Esophagus muscularis mucosa (tissue), 4 donors: Measurements from ENCODE around the gene GPBAR1. TPM values are rescaled to one million over a fixed set of nuclear protein-coding genes. Genes with fewer than 3 reads are reported as not detected.
"Not testable (repeated sequence)": the region's sequence is repeated elsewhere in the genome, so short reads cannot be mapped to it uniquely, and the experiment has no call there.

ENCODE experiments used
- DNase-seq: peaks from one replicate; pipeline ENCODE4 v3.0.0-alpha.2; 2017; ENCODE audit errors: extremely low spot score
- H3K27ac ChIP-seq, 4 donors: fragments of 200-600 bp; sonication (generic); replicated peaks in 1 of 4; 1 replicate in 3 of 4; 2 replicates in 1 of 4; pipeline ENCODE4 v1.5.1; 2016 to 2019; ENCODE audit warnings: mild to moderate bottlenecking in 1 of 4
- H3K27me3 ChIP-seq, 4 donors: fragments of 200-600 bp; sonication (generic); one replicate each; pipeline versions ENCODE4 v1.5.1 to v1.6.0; 2016 to 2019
- H3K36me3 ChIP-seq, 4 donors: fragments of 200-600 bp; sonication (generic); one replicate each; pipeline ENCODE4 v1.5.1; 2016 to 2019
- H3K4me1 ChIP-seq, 4 donors: fragments of 200-600 bp; sonication (generic); one replicate each; pipeline ENCODE4 v1.5.1; 2016 to 2019
- H3K4me3 ChIP-seq, 4 donors: fragments of 200-600 bp; sonication (generic); 1 replicate in 2 of 4; 2 replicates in 2 of 4; pipeline ENCODE4 v1.5.1; 2016 to 2019; ENCODE audit warnings: mild to moderate bottlenecking in 4 of 4, moderate library complexity in 1 of 4
- H3K9me3 ChIP-seq, 4 donors: fragments of 200-600 bp; sonication (generic); 1 replicate in 3 of 4; 2 replicates in 1 of 4; pipeline ENCODE4 v1.5.1; 2016 to 2019
- EP300 ChIP-seq: sonication (generic); formaldehyde crosslinking; IDR thresholded peaks from one replicate; pipeline ENCODE4 v1.6.1; 2017; ENCODE audit warnings: antibody characterized with exemption
- POLR2A ChIP-seq: fragments of 450-650 bp; IDR thresholded peaks from one replicate; pipeline ENCODE4 v1.6.1; 2017; ENCODE audit warnings: antibody characterized with exemption, moderate library complexity, mild to moderate bottlenecking, low read depth
- POLR2AphosphoS5 ChIP-seq, 2 donors: sonication (generic); formaldehyde crosslinking; IDR thresholded peaks; one replicate each; pipeline ENCODE4 v1.6.1; 2017; ENCODE audit warnings: antibody characterized with exemption in 2 of 2
- WGBS: methylation state at CpG from one replicate; pipeline ENCODE4 v1.1.5; 2018; 5-methylcytosine and 5-hydroxymethylcytosine counted together
- intact Hi-C: fragments of 100-400 bp; cut with DNase I; formaldehyde crosslinking; loops from one replicate; pipeline ENCODE4 v1.15.1; 2023
- total RNA-seq, 4 donors: library from RNA; depleted of rRNA; stranded (reverse); fragments of >200 nt; gene quantifications; one replicate each; pipeline versions ENCODE4 v1.1.0 to v1.2.1, GENCODE V29; 2016
- TF ChIP-seq, protein P1 (sequence below), 3 experiments: fragments of 200-600 bp in 2 of 3; fragments of 450-650 bp in 1 of 3; sonication (generic) in 2 of 3; IDR thresholded peaks; one replicate each; pipeline ENCODE4 v1.5.1; 2017 to 2019; ENCODE audit warnings: antibody characterized with exemption in 3 of 3, mild to moderate bottlenecking in 2 of 3, moderate library complexity in 1 of 3

The GPBAR1 gene
- total RNA-seq, 4 donors from 2014 or later, result 0.42 to 4.5 (median 3.9) TPM

DNA sequence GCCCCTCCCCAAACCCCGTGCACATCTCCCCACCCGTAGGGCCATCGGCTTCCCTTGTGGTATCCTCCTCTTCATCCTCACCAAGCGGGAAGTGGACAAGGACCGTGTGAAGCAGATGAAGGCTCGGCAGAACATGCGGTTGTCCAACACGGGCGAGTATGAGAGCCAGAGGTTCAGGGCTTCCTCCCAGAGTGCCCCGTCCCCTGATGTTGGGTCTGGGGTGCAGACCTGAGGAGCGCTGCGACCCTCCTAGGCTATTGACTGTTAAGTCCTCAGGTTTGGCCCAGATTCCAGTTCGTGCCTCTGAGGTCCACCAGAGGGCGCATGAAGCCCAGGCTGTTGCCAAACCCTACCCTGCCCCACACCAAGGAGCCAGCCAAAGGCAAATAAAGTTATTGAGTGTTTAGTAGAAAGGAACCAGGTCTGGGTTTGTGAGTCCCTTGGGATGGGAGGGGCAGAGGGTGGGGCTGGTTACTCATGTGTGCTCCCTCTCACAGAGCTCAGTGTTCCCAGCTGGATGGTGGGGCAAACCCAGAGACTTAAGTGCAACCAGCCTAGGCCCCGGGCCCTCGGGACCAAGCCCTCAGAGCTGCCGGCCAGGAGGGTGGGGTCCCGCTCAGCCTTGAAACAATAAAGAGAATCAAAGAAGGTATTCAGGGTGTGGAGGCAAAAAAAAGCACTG lies 11.9 kb downstream of the GPBAR1 start:
- intact Hi-C loops, result loop anchor here (5.0 kb wide), 1 partner anchor 125 kb away; the partner anchor contains the start of gene CTDSP1
- H3K27me3 ChIP-seq, result no peaks in the 10 kb centered on the region
- peak; percentile 97 for DNase-seq
- peak overlapping the region; percentile 73 to 79 (median 76) for H3K27ac ChIP-seq
- peak overlapping the region in 3 of 4 donors; percentile 7 to 94 (median 25) for H3K4me3 ChIP-seq
- H3K4me1 ChIP-seq, result peaks cover 47 to 72% (median 51%) of the 10 kb centered on the region in 4 donors
- H3K36me3 ChIP-seq, result peaks cover 42 to 55% (median 47%) of the 10 kb centered on the region in 4 donors
- 21% methylated on average over 16 of the region's 18 CpGs for WGBS
- H3K9me3 ChIP-seq, result no peaks in the 10 kb centered on the region
- TF ChIP-seq EP300 (no peak), POLR2AphosphoS5 (IDR thresholded peaks at IDR 0.05) (peak; percentile 83 to 84)
- TF ChIP-seq, protein P1, sequence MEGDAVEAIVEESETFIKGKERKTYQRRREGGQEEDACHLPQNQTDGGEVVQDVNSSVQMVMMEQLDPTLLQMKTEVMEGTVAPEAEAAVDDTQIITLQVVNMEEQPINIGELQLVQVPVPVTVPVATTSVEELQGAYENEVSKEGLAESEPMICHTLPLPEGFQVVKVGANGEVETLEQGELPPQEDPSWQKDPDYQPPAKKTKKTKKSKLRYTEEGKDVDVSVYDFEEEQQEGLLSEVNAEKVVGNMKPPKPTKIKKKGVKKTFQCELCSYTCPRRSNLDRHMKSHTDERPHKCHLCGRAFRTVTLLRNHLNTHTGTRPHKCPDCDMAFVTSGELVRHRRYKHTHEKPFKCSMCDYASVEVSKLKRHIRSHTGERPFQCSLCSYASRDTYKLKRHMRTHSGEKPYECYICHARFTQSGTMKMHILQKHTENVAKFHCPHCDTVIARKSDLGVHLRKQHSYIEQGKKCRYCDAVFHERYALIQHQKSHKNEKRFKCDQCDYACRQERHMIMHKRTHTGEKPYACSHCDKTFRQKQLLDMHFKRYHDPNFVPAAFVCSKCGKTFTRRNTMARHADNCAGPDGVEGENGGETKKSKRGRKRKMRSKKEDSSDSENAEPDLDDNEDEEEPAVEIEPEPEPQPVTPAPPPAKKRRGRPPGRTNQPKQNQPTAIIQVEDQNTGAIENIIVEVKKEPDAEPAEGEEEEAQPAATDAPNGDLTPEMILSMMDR (IDR thresholded peaks at IDR 0.05), result peak; percentile 91 to 94 (median 91)

DNA sequence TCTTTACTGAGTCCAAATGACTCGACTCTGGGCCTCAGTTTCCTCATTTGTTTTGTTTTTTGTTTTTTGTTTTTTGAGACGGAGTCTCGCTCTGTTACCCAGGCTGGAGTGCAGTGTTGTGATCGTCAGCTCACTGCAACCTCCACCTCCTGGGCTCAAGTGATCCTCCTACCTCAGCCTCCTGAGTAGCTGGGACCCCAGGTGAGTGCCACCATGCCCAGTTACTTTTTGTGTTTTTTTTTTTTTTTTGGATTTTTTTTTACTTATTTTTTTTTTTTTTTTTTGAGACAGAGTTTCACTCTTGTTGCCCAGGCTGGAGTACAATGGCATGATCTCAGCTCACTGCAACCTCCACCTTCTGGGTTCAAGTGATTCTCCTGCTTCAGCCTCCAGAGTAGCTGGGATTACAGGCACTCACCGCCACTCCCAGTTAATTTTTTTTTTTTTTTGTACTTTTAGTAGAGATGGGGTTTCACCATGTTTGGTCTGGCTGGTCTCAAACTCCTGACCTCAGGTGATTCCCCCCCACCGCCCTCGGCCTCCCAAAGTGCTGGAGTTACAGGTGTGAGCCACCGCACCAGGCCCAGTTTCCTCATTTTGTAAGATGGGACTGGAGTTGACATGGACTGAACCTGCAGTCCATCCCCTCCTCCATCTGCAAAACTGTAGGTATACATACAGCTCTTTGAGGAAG lies 12.5 kb downstream of the GPBAR1 start:
- peaks cover 49 to 55% (median 49%) of the 10 kb centered on the region in 4 donors for H3K36me3 ChIP-seq
- H3K27ac ChIP-seq, result peak overlapping the region; percentile 73 to 79 (median 76)
- not testable (repeated sequence) for H3K9me3 ChIP-seq, H3K27me3 ChIP-seq, DNase-seq
- intact Hi-C loops, result loop anchor here (5.0 kb wide), 1 partner anchor 124 kb away; the partner anchor contains the start of gene CTDSP1
- WGBS, result 85% methylated on average over 8 of the region's 8 CpGs
- H3K4me1 ChIP-seq, result peaks cover 40 to 65% (median 45%) of the 10 kb centered on the region in 4 donors
- peak overlapping the region in 1 of 4 donors; percentile 7 for H3K4me3 ChIP-seq

DNA sequence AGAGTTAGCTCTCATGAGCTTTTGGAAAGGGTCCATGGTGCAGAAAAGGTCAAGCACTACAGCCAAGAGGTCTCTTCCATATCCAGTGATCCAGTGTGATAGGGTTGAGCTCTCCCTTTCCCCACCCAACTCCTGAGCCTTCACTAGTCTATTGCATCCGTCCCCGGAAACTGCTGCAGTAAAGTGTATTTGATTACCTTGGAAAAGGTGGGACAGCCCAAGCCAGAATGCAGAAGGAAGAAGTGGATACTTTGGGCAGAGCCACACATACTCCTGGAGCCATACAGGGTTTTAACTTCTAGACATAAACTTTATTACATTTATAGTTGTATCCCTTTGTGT lies 13.1 kb downstream of the GPBAR1 start:
- H3K4me1 ChIP-seq, result peaks cover 35 to 60% (median 40%) of the 10 kb centered on the region in 4 donors
- no peaks in the 10 kb centered on the region for H3K27me3 ChIP-seq
- no peak for DNase-seq
- no peak overlapping the region for H3K4me3 ChIP-seq
- peaks cover 53 to 59% (median 54%) of the 10 kb centered on the region in 4 donors for H3K36me3 ChIP-seq
- TF ChIP-seq, protein P1 (IDR thresholded peaks at IDR 0.05), result no peak
- no peak for TF ChIP-seq POLR2A
- TF ChIP-seq EP300, result no peak
- no peak for TF ChIP-seq POLR2AphosphoS5 (IDR thresholded peaks at IDR 0.05)
- H3K27ac ChIP-seq, result peak overlapping the region; percentile 73 to 79 (median 76)
- WGBS, result 89% methylated on average over 2 of the region's 2 CpGs
- no peaks in the 10 kb centered on the region for H3K9me3 ChIP-seq
- intact Hi-C loops, result loop anchor here (5.0 kb wide), 1 partner anchor 123 kb away; the partner anchor contains the start of gene CTDSP1

DNA sequence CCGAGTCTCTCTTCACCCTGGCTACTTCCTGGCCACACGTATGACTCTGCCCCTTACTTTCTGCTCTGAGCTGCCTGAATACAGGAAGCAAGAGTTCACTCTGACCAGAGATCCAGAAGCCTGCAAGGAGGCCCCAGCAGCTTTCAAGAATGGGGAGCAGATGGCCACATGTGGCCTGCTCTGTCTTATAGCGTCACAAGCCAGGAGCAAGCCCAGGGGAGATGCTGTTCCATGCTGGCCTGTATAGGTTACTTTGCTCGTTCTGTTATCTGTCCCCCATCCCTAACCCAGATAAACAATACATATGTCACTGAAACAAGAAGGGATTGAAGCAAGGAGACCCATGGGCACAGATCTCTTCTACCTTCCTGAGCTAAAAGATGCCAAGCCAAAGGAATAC lies 13.8 kb downstream of the GPBAR1 start:
- intact Hi-C loops, result loop anchor here (5.0 kb wide), 1 partner anchor 123 kb away; the partner anchor contains the start of gene CTDSP1
- TF ChIP-seq POLR2AphosphoS5 (IDR thresholded peaks at IDR 0.05) (no peak), POLR2A (no peak), EP300 (no peak)
- TF ChIP-seq, protein P1 (IDR thresholded peaks at IDR 0.05), result no peak
- H3K4me1 ChIP-seq, result peaks cover 29 to 53% (median 35%) of the 10 kb centered on the region in 4 donors
- H3K4me3 ChIP-seq, result no peak overlapping the region
- no peaks in the 10 kb centered on the region for H3K9me3 ChIP-seq
- DNase-seq, result no peak
- WGBS, result 67% methylated on average over 4 of the region's 4 CpGs
- H3K27ac ChIP-seq, result peak overlapping the region; percentile 30 to 79 (median 76)
- H3K27me3 ChIP-seq, result no peaks in the 10 kb centered on the region
- H3K36me3 ChIP-seq, result peaks cover 60 to 66% (median 61%) of the 10 kb centered on the region in 4 donors

DNA sequence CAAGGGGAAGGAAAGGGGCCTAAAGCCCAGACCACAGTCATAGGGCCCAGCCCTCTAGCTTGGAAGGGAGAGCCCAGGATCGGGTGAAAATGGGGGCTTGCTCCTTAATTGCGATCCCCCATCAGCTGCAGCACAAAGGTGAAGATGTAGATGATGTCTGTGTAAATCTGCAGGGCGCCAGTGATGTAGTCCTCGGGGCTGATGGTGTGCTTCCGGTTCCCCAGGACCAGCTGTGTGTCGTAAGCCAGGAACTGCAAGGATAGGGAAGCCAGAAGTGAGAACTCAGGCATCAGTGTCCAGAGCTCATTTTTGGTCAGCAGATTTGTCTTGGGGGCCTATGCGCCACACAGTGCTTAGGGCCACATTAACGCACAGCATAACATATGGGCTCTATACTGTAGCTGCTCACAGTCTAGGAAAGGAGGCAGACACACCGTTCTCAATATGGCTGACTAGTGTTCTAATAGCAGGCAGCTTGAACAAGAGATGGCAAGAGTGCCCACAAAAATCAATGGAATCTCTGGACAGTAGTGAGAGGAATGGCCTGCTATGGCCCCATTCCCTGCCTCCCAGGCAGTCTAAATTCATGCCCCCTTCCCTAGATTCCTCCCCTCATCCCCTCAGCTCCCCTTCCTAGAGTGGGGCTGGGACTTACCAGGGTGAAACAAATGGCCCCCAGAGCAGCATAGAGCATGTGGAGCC lies 14.7 kb downstream of the GPBAR1 start:
- WGBS, result 80% methylated on average over 8 of the region's 9 CpGs
- Histone ChIP-seq H3K27ac (peak overlapping the region in 2 of 4 donors; percentile 30 to 79), H3K36me3 (peaks cover 68 to 75% (median 71%) of the 10 kb centered on the region in 4 donors), H3K4me1 (peaks cover 29 to 59% (median 36%) of the 10 kb centered on the region in 4 donors), H3K9me3 (no peaks in the 10 kb centered on the region), H3K27me3 (no peaks in the 10 kb centered on the region), H3K4me3 (no peak overlapping the region)
- no peak for DNase-seq
- intact Hi-C loops, result no loop called here
- no peak for TF ChIP-seq POLR2A
- TF ChIP-seq, protein P1 (IDR thresholded peaks at IDR 0.05), result no peak
- no peak for TF ChIP-seq EP300
